HUES64 (cell line): ENCODE measurements around the gene VSIR.

Experiments
- H3K27ac ChIP-seq: 2 replicates; pipeline ENCODE4 v1.7.0; 2013; ENCODE audit warnings: low read depth, low read length, inconsistent platforms
- H3K27me3 ChIP-seq: 2 replicates; pipeline ENCODE4 v1.6.1; 2013; ENCODE audit warnings: mild to moderate bottlenecking, low read length; ENCODE audit not compliant: insufficient read depth
- H3K36me3 ChIP-seq: 2 replicates; pipeline ENCODE4 v1.6.1; 2013; ENCODE audit warnings: mild to moderate bottlenecking, low read length; ENCODE audit not compliant: insufficient read depth
- H3K4me1 ChIP-seq: 2 replicates; pipeline ENCODE4 v1.6.1; 2013; ENCODE audit warnings: mild to moderate bottlenecking, low read length, moderate library complexity; ENCODE audit not compliant: insufficient read depth
- H3K4me3 ChIP-seq: 2 replicates; pipeline ENCODE4 v1.5.1; 2013; ENCODE audit warnings: mild to moderate bottlenecking, low read length, moderate library complexity
- H3K9ac ChIP-seq: 2 replicates; pipeline ENCODE4 v1.6.1; 2013; ENCODE audit warnings: mild to moderate bottlenecking, low read depth, low read length
- H3K9me3 ChIP-seq: 2 replicates; pipeline ENCODE4 v1.6.1; 2013; ENCODE audit warnings: low read depth, low read length; ENCODE audit not compliant: insufficient read depth
- WGBS: fragments of 150-250, 120-280 bp; methylation state at CpG from one replicate; pipeline ENCODE4 v1.1.7; 2013; ENCODE audit warnings: missing lambda C conversion rate; 5-methylcytosine and 5-hydroxymethylcytosine counted together

Gene VSIR

DNA sequence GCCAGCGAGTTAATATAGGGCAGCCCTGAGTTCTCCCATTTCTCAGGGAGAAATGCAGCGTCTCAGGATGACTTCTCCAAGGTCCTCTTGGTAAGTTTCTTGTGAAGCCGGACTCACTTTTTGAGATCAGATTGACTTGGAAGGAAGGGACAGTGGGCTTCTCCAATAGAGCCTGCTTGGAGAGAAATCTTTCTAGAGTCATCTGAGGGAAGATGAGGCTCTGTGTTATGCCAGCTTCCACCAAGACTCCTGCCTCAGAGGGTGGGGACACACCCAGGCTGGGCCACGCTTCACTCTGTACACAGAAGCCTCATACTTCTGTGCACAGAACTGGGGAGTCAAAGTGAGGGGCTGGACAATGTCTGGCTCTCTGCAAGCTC lies 59.3 kb downstream of the VSIR start:
- H3K27me3 ChIP-seq, result no peaks in the 10 kb centered on the region
- H3K4me3 ChIP-seq, result no peak overlapping the region
- peaks cover 14% of the 10 kb centered on the region; the same call in 1 of the 2 replicates for H3K4me1 ChIP-seq
- no peaks in the 10 kb centered on the region for H3K9me3 ChIP-seq
- no peak overlapping the region for H3K27ac ChIP-seq
- no peak overlapping the region for H3K9ac ChIP-seq
- no peaks in the 10 kb centered on the region for H3K36me3 ChIP-seq
- 92% methylated on average over 4 of the region's 4 CpGs for WGBS

- Histone ChIP-seq H3K27me3 (no peaks in the 10 kb centered on the region), H3K9me3 (no peaks in the 10 kb centered on the region), H3K9ac (no peak overlapping the region; the same call in 1 of the 2 replicates), H3K4me1 (peaks cover 14% of the 10 kb centered on the region; the same call in 1 of the 2 replicates), H3K4me3 (no peak overlapping the region), H3K36me3 (no peaks in the 10 kb centered on the region), H3K27ac (peak overlapping the region; percentile 1; the same call in 1 of the 2 replicates)
- WGBS, result 74% methylated on average over 12 of the region's 12 CpGs
Observed at GRCh38 chr10:71713135-71714030, 59.9 kb downstream of the VSIR start.

GRCh38 chr10:71712572-71713134 lies 60.7 kb downstream of the VSIR start:
- Histone ChIP-seq H3K36me3 (no peaks in the 10 kb centered on the region), H3K4me3 (no peak overlapping the region), H3K9ac (no peak overlapping the region), H3K9me3 (no peaks in the 10 kb centered on the region), H3K4me1 (peaks cover 14% of the 10 kb centered on the region; the same call in 1 of the 2 replicates), H3K27me3 (no peaks in the 10 kb centered on the region), H3K27ac (no peak overlapping the region; the same call in 1 of the 2 replicates)
- WGBS, result 92% methylated on average over 17 of the region's 17 CpGs

DNA sequence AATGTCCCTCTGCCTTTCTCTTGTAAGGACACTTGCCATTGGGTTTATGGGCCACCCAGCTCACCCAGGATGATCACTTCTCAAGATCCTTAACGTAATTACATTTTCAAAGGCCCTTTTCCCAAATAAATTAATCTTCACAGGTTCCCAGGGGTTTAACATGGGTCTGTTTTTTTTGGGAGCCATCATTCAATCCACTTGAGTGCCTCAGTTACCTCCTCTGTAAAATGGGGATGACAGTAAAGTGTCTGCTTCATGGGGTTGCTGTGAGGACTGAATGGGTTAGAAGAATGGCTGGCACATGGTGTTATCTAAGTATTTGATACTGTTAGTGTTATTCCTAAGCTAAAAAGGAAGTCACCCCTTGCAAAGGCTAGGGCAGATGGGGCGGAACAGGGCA lies 61.1 kb downstream of the VSIR start:
- Histone ChIP-seq H3K9ac (no peak overlapping the region), H3K4me1 (peaks cover 14% of the 10 kb centered on the region; the same call in 1 of the 2 replicates), H3K27ac (no peak overlapping the region), H3K36me3 (no peaks in the 10 kb centered on the region), H3K4me3 (no peak overlapping the region), H3K9me3 (no peaks in the 10 kb centered on the region), H3K27me3 (no peaks in the 10 kb centered on the region)
- 98% methylated on average over 2 of the region's 2 CpGs for WGBS

DNA sequence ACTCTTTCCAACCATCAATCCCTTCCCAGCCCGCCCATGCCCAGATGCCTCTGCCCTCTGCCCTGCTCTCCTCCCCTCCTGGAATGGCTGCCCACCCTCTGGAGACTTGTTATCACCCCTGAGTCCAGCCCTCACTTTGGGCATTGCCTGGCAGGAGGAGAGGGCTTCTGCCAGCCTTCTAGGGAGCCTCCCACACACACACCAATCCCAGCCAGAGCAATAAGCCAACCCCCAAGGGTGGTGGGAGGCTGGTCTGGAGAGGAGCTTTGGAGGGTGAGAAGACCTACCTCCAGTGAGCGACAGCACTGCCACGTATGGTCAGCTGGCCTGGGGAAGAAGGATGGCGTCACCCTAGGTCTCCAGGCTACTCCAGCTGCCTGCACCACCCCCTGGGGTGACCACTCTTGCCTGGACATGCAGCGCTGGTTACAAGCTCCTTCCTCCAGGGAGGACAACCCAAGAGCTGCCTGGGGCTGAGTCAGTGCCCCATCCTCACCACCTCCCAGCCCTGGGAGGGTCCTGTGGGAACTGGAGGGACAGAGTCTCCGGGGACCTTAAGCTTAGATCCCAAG lies 62.2 kb downstream of the VSIR start:
- H3K36me3 ChIP-seq, result no peaks in the 10 kb centered on the region
- no peak overlapping the region for H3K9ac ChIP-seq
- WGBS, result 91% methylated on average over 6 of the region's 6 CpGs
- H3K27ac ChIP-seq, result no peak overlapping the region
- H3K4me3 ChIP-seq, result no peak overlapping the region
- no peaks in the 10 kb centered on the region for H3K27me3 ChIP-seq
- H3K9me3 ChIP-seq, result no peaks in the 10 kb centered on the region
- peaks cover 14% of the 10 kb centered on the region; the same call in 1 of the 2 replicates for H3K4me1 ChIP-seq

- Histone ChIP-seq H3K9ac (no peak overlapping the region), H3K4me1 (peaks cover 14% of the 10 kb centered on the region; the same call in 1 of the 2 replicates), H3K4me3 (no peak overlapping the region), H3K36me3 (no peaks in the 10 kb centered on the region), H3K27me3 (no peaks in the 10 kb centered on the region), H3K27ac (no peak overlapping the region), H3K9me3 (no peaks in the 10 kb centered on the region)
- 93% methylated on average over 2 of the region's 2 CpGs for WGBS
Observed at GRCh38 chr10:71710519-71710918, 62.8 kb downstream of the VSIR start.

GRCh38 chr10:71708897-71709882 lies 64.1 kb downstream of the VSIR start:
- no peaks in the 10 kb centered on the region for H3K9me3 ChIP-seq
- no peak overlapping the region for H3K27ac ChIP-seq
- no peak overlapping the region for H3K4me3 ChIP-seq
- 91% methylated on average over 28 of the region's 28 CpGs for WGBS
- no peaks in the 10 kb centered on the region for H3K27me3 ChIP-seq
- no peaks in the 10 kb centered on the region for H3K36me3 ChIP-seq
- peaks cover 14% of the 10 kb centered on the region; the same call in 1 of the 2 replicates for H3K4me1 ChIP-seq
- no peak overlapping the region for H3K9ac ChIP-seq

DNA sequence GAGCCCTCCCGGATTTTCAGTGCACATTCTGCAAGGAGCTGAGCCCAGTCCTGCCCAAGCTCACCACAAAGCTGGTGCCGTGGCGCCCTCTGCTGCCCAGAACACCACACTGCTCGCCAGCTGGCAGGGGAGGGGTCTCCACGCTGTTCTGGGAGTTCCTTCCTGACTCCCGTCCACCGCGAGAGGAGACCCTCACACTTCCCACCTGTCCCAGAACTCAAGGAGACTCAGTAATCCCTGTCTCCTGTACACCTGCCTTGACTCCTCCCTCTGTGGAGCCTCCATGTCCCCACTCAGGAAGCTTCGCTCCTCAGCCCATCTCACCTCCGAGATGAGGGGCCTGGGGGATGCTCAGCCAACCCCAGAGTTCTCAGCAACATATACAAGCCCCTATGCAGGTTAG lies 65.0 kb downstream of the VSIR start:
- 24% methylated on average over 10 of the region's 10 CpGs for WGBS
- Histone ChIP-seq H3K9me3 (no peaks in the 10 kb centered on the region), H3K4me1 (0 out of 2 replicates have a peak, but pooled peaks cover 5% of the 10 kb centered on the region), H3K27ac (no peak overlapping the region), H3K9ac (no peak overlapping the region), H3K27me3 (no peaks in the 10 kb centered on the region), H3K4me3 (no peak overlapping the region), H3K36me3 (no peaks in the 10 kb centered on the region)

- H3K9me3 ChIP-seq, result no peaks in the 10 kb centered on the region
- 95% methylated on average over 5 of the region's 5 CpGs for WGBS
- H3K27me3 ChIP-seq, result no peaks in the 10 kb centered on the region; the same call in 1 of the 2 replicates
- H3K36me3 ChIP-seq, result no peaks in the 10 kb centered on the region
- H3K4me3 ChIP-seq, result no peak overlapping the region
- H3K4me1 ChIP-seq, result no peaks in the 10 kb centered on the region
- no peak overlapping the region for H3K27ac ChIP-seq
- H3K9ac ChIP-seq, result no peak overlapping the region
Observed at GRCh38 chr10:71707240-71707789, 66.0 kb downstream of the VSIR start.
